ENCODE results near the gene HOPX.

DNA sequence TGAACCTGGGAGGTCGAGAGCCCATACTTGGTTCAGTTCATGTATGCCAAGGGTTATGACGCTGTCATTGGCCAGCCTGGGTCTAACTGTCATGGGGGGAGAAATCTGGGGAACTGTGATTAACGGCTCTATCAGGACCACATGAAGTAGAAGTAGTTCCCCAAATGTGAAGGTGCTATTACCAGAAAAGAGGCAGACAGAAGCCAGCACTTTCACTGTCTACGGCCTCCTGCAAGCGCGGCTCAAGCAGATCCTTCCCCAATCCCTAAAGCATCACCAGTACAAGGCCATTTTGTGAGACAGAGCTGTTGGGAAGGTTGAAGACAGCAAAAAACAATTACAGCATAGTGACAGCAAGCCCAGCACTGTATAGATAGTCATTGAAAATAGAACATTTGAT lies 37.5 kb downstream of the HOPX start:
- TF ChIP-seq, protein P1, sequence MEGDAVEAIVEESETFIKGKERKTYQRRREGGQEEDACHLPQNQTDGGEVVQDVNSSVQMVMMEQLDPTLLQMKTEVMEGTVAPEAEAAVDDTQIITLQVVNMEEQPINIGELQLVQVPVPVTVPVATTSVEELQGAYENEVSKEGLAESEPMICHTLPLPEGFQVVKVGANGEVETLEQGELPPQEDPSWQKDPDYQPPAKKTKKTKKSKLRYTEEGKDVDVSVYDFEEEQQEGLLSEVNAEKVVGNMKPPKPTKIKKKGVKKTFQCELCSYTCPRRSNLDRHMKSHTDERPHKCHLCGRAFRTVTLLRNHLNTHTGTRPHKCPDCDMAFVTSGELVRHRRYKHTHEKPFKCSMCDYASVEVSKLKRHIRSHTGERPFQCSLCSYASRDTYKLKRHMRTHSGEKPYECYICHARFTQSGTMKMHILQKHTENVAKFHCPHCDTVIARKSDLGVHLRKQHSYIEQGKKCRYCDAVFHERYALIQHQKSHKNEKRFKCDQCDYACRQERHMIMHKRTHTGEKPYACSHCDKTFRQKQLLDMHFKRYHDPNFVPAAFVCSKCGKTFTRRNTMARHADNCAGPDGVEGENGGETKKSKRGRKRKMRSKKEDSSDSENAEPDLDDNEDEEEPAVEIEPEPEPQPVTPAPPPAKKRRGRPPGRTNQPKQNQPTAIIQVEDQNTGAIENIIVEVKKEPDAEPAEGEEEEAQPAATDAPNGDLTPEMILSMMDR (IDR thresholded peaks at IDR 0.05) = no peak
- no peak for TF ChIP-seq POLR2A (IDR thresholded peaks at IDR 0.05)
